Upper lobe of right lung (tissue), 1 donor: Measurements from ENCODE around the gene NR1D1. TPM values are rescaled to one million over a fixed set of nuclear protein-coding genes. Genes with fewer than 3 reads are reported as not detected.

Experiments
- ATAC-seq: fragments of 200-7000 bp; cut with Tn5 transposase; one replicate; pipeline ENCODE4 v1.9.1; 2020; ENCODE audit warnings: mild to moderate bottlenecking, moderate library complexity
- DNase-seq: peaks from one replicate; pipeline ENCODE4 v3.0.0-alpha.2; 2020
- H3K27ac ChIP-seq: fragments of 200-600 bp; one replicate; pipeline ENCODE4 v1.8.0; 2022
- H3K27me3 ChIP-seq: fragments of 200-600 bp; one replicate; pipeline ENCODE4 v1.8.0; 2022; ENCODE audit warnings: mild to moderate bottlenecking
- H3K36me3 ChIP-seq: fragments of 200-600 bp; one replicate; pipeline ENCODE4 v1.8.0; 2022
- H3K4me1 ChIP-seq: fragments of 200-600 bp; one replicate; pipeline ENCODE4 v1.8.0; 2022
- H3K4me3 ChIP-seq: fragments of 200-600 bp; one replicate; pipeline ENCODE4 v1.8.0; 2022; ENCODE audit warnings: mild to moderate bottlenecking
- H3K9me3 ChIP-seq: fragments of 200-600 bp; one replicate; pipeline ENCODE4 v1.8.0; 2022
- intact Hi-C: fragments of 100-400 bp; cut with DNase I; formaldehyde crosslinking; loops from one replicate; pipeline ENCODE4 v1.11.0; 2022
- total RNA-seq: library from RNA; stranded (reverse); fragmentation: NEBNext Ultra II Directional; extraction: Animal tissue kit (Norgen Biotek cat#: 25700); gene quantifications from one replicate; pipeline ENCODE4 v1.2.1, GENCODE V29; 2021
- TF ChIP-seq, protein P1 (sequence below): fragments of 200-600 bp; IDR thresholded peaks from one replicate; pipeline ENCODE4 v1.8.0; 2022; ENCODE audit warnings: antibody characterized with exemption
- donor health status: DM: no; HTN: yes; CAD: no; lungs with severe emphysema.

Gene NR1D1
- total RNA-seq, 1 donor from 2014 or later = 24.9 TPM

DNA sequence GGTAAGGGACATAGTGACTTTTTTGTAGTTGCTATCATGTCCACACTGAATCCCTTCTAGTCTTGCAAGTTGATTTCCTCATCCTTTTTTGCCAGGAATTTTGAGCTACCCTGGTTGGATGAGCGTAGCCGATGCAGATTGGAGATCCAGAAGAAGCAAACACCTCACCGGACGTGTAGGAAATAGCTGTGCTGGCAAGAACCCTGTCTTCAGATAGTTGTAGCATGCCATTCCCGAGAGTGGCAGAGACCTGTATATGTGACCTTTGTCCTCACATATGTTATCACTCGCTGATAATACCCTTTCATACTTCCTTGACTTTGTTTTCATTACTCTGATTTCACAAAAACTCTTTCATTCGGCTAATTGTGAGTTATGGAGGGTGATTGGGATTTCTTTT is 33.8 kb upstream of the NR1D1 start:
- TF ChIP-seq, protein P1, sequence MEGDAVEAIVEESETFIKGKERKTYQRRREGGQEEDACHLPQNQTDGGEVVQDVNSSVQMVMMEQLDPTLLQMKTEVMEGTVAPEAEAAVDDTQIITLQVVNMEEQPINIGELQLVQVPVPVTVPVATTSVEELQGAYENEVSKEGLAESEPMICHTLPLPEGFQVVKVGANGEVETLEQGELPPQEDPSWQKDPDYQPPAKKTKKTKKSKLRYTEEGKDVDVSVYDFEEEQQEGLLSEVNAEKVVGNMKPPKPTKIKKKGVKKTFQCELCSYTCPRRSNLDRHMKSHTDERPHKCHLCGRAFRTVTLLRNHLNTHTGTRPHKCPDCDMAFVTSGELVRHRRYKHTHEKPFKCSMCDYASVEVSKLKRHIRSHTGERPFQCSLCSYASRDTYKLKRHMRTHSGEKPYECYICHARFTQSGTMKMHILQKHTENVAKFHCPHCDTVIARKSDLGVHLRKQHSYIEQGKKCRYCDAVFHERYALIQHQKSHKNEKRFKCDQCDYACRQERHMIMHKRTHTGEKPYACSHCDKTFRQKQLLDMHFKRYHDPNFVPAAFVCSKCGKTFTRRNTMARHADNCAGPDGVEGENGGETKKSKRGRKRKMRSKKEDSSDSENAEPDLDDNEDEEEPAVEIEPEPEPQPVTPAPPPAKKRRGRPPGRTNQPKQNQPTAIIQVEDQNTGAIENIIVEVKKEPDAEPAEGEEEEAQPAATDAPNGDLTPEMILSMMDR = no peak
- no peaks in the 10 kb centered on the region for H3K9me3 ChIP-seq
- DNase-seq = no peak
- no peak overlapping the region for H3K4me3 ChIP-seq
- H3K4me1 ChIP-seq = peaks cover 4% of the 10 kb centered on the region
- peaks cover 75% of the 10 kb centered on the region for H3K36me3 ChIP-seq
- intact Hi-C loops = no loop called here
- ATAC-seq = no peak
- no peak overlapping the region for H3K27ac ChIP-seq
- H3K27me3 ChIP-seq = no peaks in the 10 kb centered on the region

DNA sequence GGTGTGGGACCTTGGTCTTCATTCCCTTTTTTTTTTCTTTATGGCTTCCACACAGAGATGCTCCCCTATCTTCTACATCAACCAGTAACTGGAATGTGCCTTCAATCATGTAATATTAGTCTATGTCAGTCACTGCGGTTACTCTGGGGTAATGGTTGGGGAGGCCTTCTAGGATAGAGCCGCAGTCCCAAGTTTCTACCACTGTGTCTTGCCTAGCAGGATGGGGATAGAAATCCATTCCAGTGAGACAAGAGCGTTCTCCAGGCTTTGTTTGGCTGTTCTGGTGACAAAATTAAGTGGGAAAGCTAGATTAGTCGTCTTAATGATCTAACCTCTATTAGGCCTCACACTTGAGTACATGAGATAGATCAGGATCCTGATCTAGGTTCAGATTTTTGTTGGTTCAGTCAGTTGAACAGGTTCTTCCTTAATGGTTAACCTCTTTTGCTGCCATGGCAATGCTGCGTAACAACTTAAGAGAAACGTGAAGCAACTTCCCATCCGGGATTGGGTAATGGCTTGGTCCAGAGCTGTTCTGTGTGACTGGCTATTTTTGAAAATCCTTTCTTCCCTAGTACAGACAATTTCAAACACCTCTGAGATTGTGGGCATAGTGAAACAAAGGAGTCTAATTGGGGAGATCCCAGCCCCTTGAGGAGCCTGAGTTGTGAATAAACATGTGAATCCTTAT is 30.1 kb upstream of the NR1D1 start:
- DNase-seq (no peak), ATAC-seq (peak; percentile 93)
- intact Hi-C loops = no loop called here
- Histone ChIP-seq H3K9me3 (no peaks in the 10 kb centered on the region), H3K4me1 (peaks cover 2% of the 10 kb centered on the region), H3K4me3 (no peak overlapping the region), H3K27ac (peak overlapping the region; percentile 62), H3K36me3 (peaks cover 96% of the 10 kb centered on the region), H3K27me3 (no peaks in the 10 kb centered on the region)
- TF ChIP-seq, protein P1 = no peak

DNA sequence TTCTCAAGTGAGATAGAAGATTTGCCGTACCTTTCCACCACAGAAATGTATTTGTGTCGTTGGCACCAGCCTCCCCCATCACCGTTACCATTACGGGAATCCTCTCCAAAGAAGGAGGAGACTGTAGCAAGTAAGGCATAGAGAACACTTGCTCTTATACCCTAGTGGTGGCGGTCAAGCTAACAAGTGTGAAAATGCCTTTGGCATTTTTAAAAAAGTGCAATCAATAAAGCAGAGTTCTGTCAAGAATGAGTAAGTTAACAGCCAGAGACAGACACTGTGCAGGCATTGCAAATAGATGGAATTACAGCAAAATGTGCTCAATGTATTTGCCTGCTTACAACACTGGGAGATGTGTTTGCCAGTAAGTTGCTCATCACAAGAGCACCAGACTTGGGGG is 29.1 kb upstream of the NR1D1 start:
- ATAC-seq = no peak
- H3K9me3 ChIP-seq = no peaks in the 10 kb centered on the region
- TF ChIP-seq, protein P1 = no peak
- intact Hi-C loops = no loop called here
- no peak overlapping the region for H3K4me3 ChIP-seq
- no peak for DNase-seq
- peaks cover 12% of the 10 kb centered on the region for H3K4me1 ChIP-seq
- no peak overlapping the region for H3K27ac ChIP-seq
- H3K27me3 ChIP-seq = no peaks in the 10 kb centered on the region
- peaks cover 90% of the 10 kb centered on the region for H3K36me3 ChIP-seq

DNA sequence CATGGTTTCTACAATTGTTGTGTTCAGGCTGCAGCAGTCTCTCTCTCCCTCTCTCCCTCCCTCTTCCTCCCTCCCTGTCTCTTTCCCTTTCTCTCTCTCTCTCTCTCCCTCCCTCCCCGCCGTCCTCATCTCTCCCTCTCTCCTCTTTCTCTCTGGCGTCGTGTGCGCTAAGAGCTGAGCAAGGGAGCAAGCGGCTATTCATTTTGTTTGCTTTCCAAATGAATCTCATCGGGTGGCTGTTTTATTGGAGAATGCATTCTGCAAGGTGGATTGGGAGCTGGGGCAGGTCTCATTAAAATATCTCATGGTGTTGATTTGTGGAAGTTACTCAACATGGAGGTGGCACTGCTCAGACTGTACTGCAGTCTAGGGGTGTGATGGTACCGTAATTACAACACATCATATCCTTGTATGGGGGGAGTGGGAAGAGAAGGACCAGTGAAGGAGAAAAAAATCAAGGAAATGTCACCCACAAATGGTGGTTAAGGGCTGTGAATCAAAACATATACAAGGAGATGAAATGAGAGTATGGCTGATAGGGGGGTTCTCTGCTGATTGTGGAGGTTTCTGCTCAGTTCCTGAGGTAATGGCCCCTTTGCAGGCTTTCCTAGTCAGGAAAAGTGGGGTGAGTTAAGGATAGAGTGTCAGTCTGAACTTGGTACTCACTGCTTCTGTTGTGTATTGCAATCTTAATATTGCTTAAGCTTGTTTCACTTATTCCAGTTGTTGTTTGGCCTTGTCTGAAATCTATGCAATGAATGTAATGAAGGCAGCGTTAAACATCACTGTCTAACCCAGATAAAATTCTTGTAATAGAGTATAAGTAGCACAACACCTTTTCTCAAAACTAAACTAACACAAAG is 24.1 kb upstream of the NR1D1 start:
- no peaks in the 10 kb centered on the region for H3K9me3 ChIP-seq
- ATAC-seq (no peak), DNase-seq (no peak)
- intact Hi-C loops = no loop called here
- peak overlapping the region; percentile 100 for H3K4me3 ChIP-seq
- no peaks in the 10 kb centered on the region for H3K27me3 ChIP-seq
- H3K27ac ChIP-seq = peak overlapping the region; percentile 94
- peaks cover 24% of the 10 kb centered on the region for H3K4me1 ChIP-seq
- peaks cover 44% of the 10 kb centered on the region for H3K36me3 ChIP-seq
- TF ChIP-seq, protein P1 = no peak

DNA sequence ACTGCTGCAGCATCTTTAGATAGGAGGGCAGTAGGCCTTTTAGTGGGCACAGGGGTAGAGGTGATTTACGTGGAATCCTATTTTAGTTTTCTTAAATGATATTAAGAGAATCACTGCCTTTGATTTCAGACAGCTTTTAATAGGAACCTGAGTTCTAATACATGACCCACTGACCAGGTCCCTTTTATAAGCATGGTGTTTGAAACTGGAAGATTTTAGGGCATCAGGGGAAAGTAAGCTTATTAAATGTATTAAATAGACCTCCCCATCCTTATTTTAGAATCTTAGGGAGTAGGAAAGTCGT is 23.4 kb upstream of the NR1D1 start:
- Histone ChIP-seq H3K4me3 (peak overlapping the region; percentile 100), H3K27me3 (no peaks in the 10 kb centered on the region), H3K36me3 (peaks cover 37% of the 10 kb centered on the region), H3K9me3 (no peaks in the 10 kb centered on the region), H3K27ac (peak overlapping the region; percentile 94), H3K4me1 (peaks cover 24% of the 10 kb centered on the region)
- DNase-seq (no peak), ATAC-seq (no peak)
- TF ChIP-seq, protein P1 = no peak
- intact Hi-C loops = no loop called here
